GM12878 (cell line): Measurements from ENCODE around the gene SCG3. TPM values are rescaled to one million over a fixed set of nuclear protein-coding genes. Genes with fewer than 3 reads are reported as not detected.

Experiments
- ATF7 ChIP-seq: fragments of 450-650 bp; IDR thresholded peaks from 2 replicates; pipeline ENCODE4 v1.6.1; 2016; ENCODE audit warnings: low read depth, mild to moderate bottlenecking
- BCL11A ChIP-seq: IDR thresholded peaks from 2 replicates; pipeline ENCODE4 v1.6.1; 2011; ENCODE audit warnings: low read depth, low read length
- BMI1 ChIP-seq: fragments of 450-650 bp; IDR thresholded peaks from 2 replicates; pipeline ENCODE4 v1.6.1; 2016; ENCODE audit warnings: mild to moderate bottlenecking, moderate library complexity, borderline replicate concordance
- CBFB ChIP-seq: IDR thresholded peaks from 2 replicates; pipeline ENCODE4 v1.6.1; 2016; ENCODE audit warnings: antibody characterized with exemption, low read depth
- CREM ChIP-seq: IDR thresholded peaks from 2 replicates; pipeline ENCODE4 v1.6.1; 2014; ENCODE audit warnings: antibody characterized with exemption, low read depth
- EGR1 ChIP-seq, 2 experiments: IDR thresholded peaks; 1 replicate in 1 of 2; 2 replicates in 1 of 2; pipeline ENCODE4 v1.6.1; 2011 to 2012; ENCODE audit warnings: low read depth in 2 of 2, low read length in 2 of 2, borderline replicate concordance in 1 of 2, mild to moderate bottlenecking in 1 of 2, moderate library complexity in 1 of 2
- EP300 ChIP-seq, 2 experiments: fragments of 150-350 bp in 1 of 2; IDR thresholded peaks; 2 replicates each; pipeline ENCODE4 v1.6.1; 2011 to 2012; ENCODE audit warnings: low read depth in 2 of 2, low read length in 2 of 2, borderline replicate concordance in 1 of 2, improper control_type of control experiment in 1 of 2, inconsistent platforms in 1 of 2; ENCODE audit not compliant: control insufficient read depth in 1 of 2
- FOXK2 ChIP-seq: fragments of 450-650 bp; IDR thresholded peaks from 2 replicates; pipeline ENCODE4 v1.6.1; 2017; ENCODE audit warnings: mild to moderate bottlenecking, moderate library complexity
- HDAC6 ChIP-seq: fragments of 200-600 bp; sonication (generic); IDR thresholded peaks from one replicate; pipeline ENCODE4 v1.8.0; 2017; ENCODE audit warnings: antibody characterized with exemption; ENCODE audit not compliant: unreplicated experiment
- IKZF1 ChIP-seq: fragments of 450-650 bp; conservative IDR thresholded peaks from 2 replicates; pipeline ENCODE4 v1.6.1; 2017; ENCODE audit warnings: antibody characterized with exemption, mild to moderate bottlenecking
- IRF5 ChIP-seq: fragments of 450-650 bp; IDR thresholded peaks from 2 replicates; pipeline ENCODE4 v1.6.1; 2017; ENCODE audit warnings: borderline replicate concordance
- LARP7 ChIP-seq: fragments of 450-650 bp; IDR thresholded peaks from 2 replicates; pipeline ENCODE4 v1.6.1; 2017; ENCODE audit warnings: mild to moderate bottlenecking
- MEF2A ChIP-seq: IDR thresholded peaks from 2 replicates; pipeline ENCODE4 v1.6.1; 2011; ENCODE audit warnings: low read depth, mild to moderate bottlenecking, low read length, moderate library complexity; ENCODE audit not compliant: insufficient read depth
- NFIC ChIP-seq: IDR thresholded peaks from 2 replicates; pipeline ENCODE4 v1.6.1; 2012; ENCODE audit warnings: low read depth, mild to moderate bottlenecking, inconsistent platforms, low read length, moderate library complexity
- NFYA ChIP-seq: IDR thresholded peaks from 2 replicates; pipeline ENCODE4 v1.6.1; 2011; ENCODE audit warnings: low read depth, mild to moderate bottlenecking, low read length, improper control_type of control experiment, borderline replicate concordance
- NRF1 ChIP-seq: conservative IDR thresholded peaks from 2 replicates; pipeline ENCODE4 v1.6.1; 2011; ENCODE audit warnings: mild to moderate bottlenecking, low read depth, low read length, improper control_type of control experiment
- PBX3 ChIP-seq: IDR thresholded peaks from 2 replicates; pipeline ENCODE4 v1.6.1; 2011; ENCODE audit warnings: mild to moderate bottlenecking, low read depth, low read length, moderate library complexity; ENCODE audit not compliant: insufficient replicate concordance
- POLR2A ChIP-seq: IDR thresholded peaks from 2 replicates; pipeline ENCODE4 v1.6.1; 2011; ENCODE audit warnings: low read depth, mild to moderate bottlenecking, low read length
- POLR2AphosphoS5 ChIP-seq: IDR thresholded peaks from 2 replicates; pipeline ENCODE4 v1.6.1; 2011; ENCODE audit warnings: mild to moderate bottlenecking, low read length, inconsistent platforms
- RAD51 ChIP-seq: fragments of 450-650 bp; IDR thresholded peaks from 2 replicates; pipeline ENCODE4 v1.6.1; 2016; ENCODE audit warnings: moderate library complexity, mild to moderate bottlenecking, inconsistent platforms
- RUNX3 ChIP-seq: IDR thresholded peaks from 2 replicates; pipeline ENCODE4 v1.6.1; 2012; ENCODE audit warnings: low read length, inconsistent platforms
- SIX5 ChIP-seq: IDR thresholded peaks from 2 replicates; pipeline ENCODE4 v1.6.1; 2011; ENCODE audit warnings: mild to moderate bottlenecking, low read depth, low read length, moderate library complexity; ENCODE audit not compliant: severe bottlenecking
- TAF1 ChIP-seq: IDR thresholded peaks from 2 replicates; pipeline ENCODE4 v1.6.1; 2011; ENCODE audit warnings: mild to moderate bottlenecking, low read depth, low read length, borderline replicate concordance
- TARDBP ChIP-seq: IDR thresholded peaks from 2 replicates; pipeline ENCODE4 v1.6.1; 2016; ENCODE audit warnings: borderline replicate concordance
- TBL1XR1 ChIP-seq: IDR thresholded peaks from 2 replicates; pipeline ENCODE4 v1.6.1; 2012; ENCODE audit warnings: low read depth, low read length, improper control_type of control experiment
- USF2 ChIP-seq: IDR thresholded peaks from 2 replicates; pipeline ENCODE4 v1.6.1; 2011; ENCODE audit warnings: low read depth, low read length, improper control_type of control experiment, borderline replicate concordance
- YBX1 ChIP-seq: fragments of 450-650 bp; IDR thresholded peaks from 2 replicates; pipeline ENCODE4 v1.6.1; 2016; ENCODE audit warnings: antibody characterized with exemption
- polyA plus RNA-seq, 11 experiments: library from polyadenylated mRNA; depleted of rRNA in 4 of 11; unstranded in 6 of 11; stranded (reverse) in 5 of 11; fragments of >200 nt; fragmentation: Nextera tagmentation in 4 of 11; fragmentation: Illumina TruSeq in 1 of 11; extraction: Ambion mirVana in 4 of 11; extraction: Trizol in 1 of 11; gene quantifications; 1 replicate in 1 of 11; 2 replicates in 10 of 11; pipeline versions ENCODE4 v1.2.1 to v1.2.3, GENCODE V29; 2011 to 2016; ENCODE audit warnings: inconsistent platforms in 2 of 11, missing spikeins in 2 of 11, low read depth in 1 of 11
- total RNA-seq, 4 experiments: library from RNA; depleted of rRNA in 3 of 4; stranded (reverse); fragments of >200 nt in 3 of 4; fragmentation: Illumina TruSeq in 1 of 4; extraction: Trizol in 1 of 4; gene quantifications; 2 replicates each; pipeline versions ENCODE4 v1.2.1 to v1.2.3, GENCODE V29; 2013 to 2021
- TF ChIP-seq, protein P1 (sequence below): fragments of 450-650 bp; IDR thresholded peaks from 2 replicates; pipeline ENCODE4 v1.6.1; 2017; ENCODE audit warnings: low read depth, mild to moderate bottlenecking, moderate library complexity

The SCG3 gene
- total and polyA plus RNA-seq, 10 of the 15 experiments (the other 5 are each of a cell fraction or from before 2014, with no cell fraction given): 0.03 to 0.15 (median 0.04) TPM; not detected in 7

DNA sequence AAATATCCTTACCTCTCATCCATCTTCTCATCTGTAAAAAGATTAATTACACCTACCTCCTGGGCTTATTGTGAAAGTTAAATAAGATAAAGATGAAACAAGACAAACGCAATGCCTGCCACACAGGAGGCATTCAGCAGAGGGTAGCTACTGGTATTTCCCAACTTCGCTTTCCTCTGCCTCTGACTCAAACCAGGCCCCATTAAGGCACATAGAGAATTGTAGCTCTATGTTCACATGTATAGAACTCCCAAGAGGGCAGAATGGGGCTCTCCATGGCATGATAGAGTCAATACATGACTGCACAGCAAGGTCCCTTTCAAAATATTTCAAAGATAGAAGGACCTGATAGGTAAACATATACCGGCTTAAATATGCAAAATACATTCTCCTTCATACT is 54.8 kb downstream of the SCG3 start (continued):
- no peak for TF ChIP-seq POLR2A
- no peak for TF ChIP-seq IRF5
- TF ChIP-seq RAD51: no peak
- TF ChIP-seq NFYA: no peak
- no peak for TF ChIP-seq TAF1
- no peak for TF ChIP-seq TARDBP
- no peak for TF ChIP-seq BMI1
- peak; percentile 81 for TF ChIP-seq BCL11A
- TF ChIP-seq SIX5: no peak
- 0 out of 2 replicates have a peak, but pooled peaks have one; percentile 9 for TF ChIP-seq CREM
- TF ChIP-seq EP300 (IDR thresholded peaks at IDR 0.05; ENCODE audit: borderline replicate concordance in 1 of 2, control insufficient read depth in 1 of 2, low read depth in 2 of 2, low read length in 2 of 2): peak in 1 of 2 experiments; percentile 70; a peak in 1 of 4 replicates
- no peak for TF ChIP-seq POLR2AphosphoS5
- no peak for TF ChIP-seq PBX3
- TF ChIP-seq ATF7: no peak; the same call in 1 of the 2 replicates
- TF ChIP-seq LARP7: no peak
- TF ChIP-seq FOXK2: no peak
- peak; percentile 58 for TF ChIP-seq NFIC
- no peak for TF ChIP-seq MEF2A
- no peak for TF ChIP-seq NRF1
- TF ChIP-seq EGR1 (IDR thresholded peaks at IDR 0.05; ENCODE audit: borderline replicate concordance in 1 of 2, low read depth in 2 of 2, low read length in 2 of 2): no peak
- no peak for TF ChIP-seq TBL1XR1
- TF ChIP-seq CBFB: no peak
- peak; percentile 26; the same call in 1 of the 2 replicates for TF ChIP-seq IKZF1
- no peak for TF ChIP-seq HDAC6
- no peak for TF ChIP-seq YBX1
- TF ChIP-seq RUNX3: peak; percentile 43; the same call in 1 of the 2 replicates
- TF ChIP-seq USF2: no peak
- TF ChIP-seq, protein P1, sequence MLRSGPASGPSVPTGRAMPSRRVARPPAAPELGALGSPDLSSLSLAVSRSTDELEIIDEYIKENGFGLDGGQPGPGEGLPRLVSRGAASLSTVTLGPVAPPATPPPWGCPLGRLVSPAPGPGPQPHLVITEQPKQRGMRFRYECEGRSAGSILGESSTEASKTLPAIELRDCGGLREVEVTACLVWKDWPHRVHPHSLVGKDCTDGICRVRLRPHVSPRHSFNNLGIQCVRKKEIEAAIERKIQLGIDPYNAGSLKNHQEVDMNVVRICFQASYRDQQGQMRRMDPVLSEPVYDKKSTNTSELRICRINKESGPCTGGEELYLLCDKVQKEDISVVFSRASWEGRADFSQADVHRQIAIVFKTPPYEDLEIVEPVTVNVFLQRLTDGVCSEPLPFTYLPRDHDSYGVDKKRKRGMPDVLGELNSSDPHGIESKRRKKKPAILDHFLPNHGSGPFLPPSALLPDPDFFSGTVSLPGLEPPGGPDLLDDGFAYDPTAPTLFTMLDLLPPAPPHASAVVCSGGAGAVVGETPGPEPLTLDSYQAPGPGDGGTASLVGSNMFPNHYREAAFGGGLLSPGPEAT: peak; percentile 17; the same call in 1 of the 2 replicates
